H1 (cell line): ENCODE data around the gene RAP1GAP.

Source experiments
- ATF3 ChIP-seq: IDR thresholded peaks from 2 replicates; pipeline ENCODE4 v1.6.1; 2011; ENCODE audit warnings: low read depth, mild to moderate bottlenecking, low read length; ENCODE audit not compliant: insufficient read depth
- CEBPB ChIP-seq: IDR thresholded peaks from 2 replicates; pipeline ENCODE4 v1.6.1; 2012; ENCODE audit warnings: low read depth, low read length
- CHD1 ChIP-seq: IDR thresholded peaks from 2 replicates; pipeline ENCODE4 v1.6.1; 2012; ENCODE audit warnings: low read depth, low read length, improper control_type of control experiment
- CTCF ChIP-seq, 3 experiments: IDR thresholded peaks; 1 replicate in 2 of 3; 2 replicates in 1 of 3; pipeline versions ENCODE4 v1.5.1 to v1.6.1; 2011; ENCODE audit warnings: low read length in 3 of 3, mild to moderate bottlenecking in 3 of 3, inconsistent platforms in 2 of 3, low read depth in 1 of 3, moderate library complexity in 1 of 3; ENCODE audit not compliant: insufficient read depth in 1 of 3; ENCODE audit errors: control extremely low read depth in 1 of 3
- HDAC2 ChIP-seq, 2 experiments: fragments of 300-600 bp in 1 of 2; sonication (generic) in 1 of 2; IDR thresholded peaks; 2 replicates each; pipeline ENCODE4 v1.6.1; 2011 to 2012; ENCODE audit warnings: low read depth in 2 of 2, low read length in 2 of 2, mild to moderate bottlenecking in 2 of 2, moderate library complexity in 2 of 2, borderline replicate concordance in 1 of 2, inconsistent platforms in 1 of 2
- JUN ChIP-seq: IDR thresholded peaks from 2 replicates; pipeline ENCODE4 v1.6.1; 2011; ENCODE audit warnings: low read depth, mild to moderate bottlenecking, improper control_type of control experiment, low read length
- MAX ChIP-seq: IDR thresholded peaks from 2 replicates; pipeline ENCODE4 v1.6.1; 2012; ENCODE audit warnings: inconsistent platforms
- POLR2A ChIP-seq, 2 experiments: IDR thresholded peaks; 1 replicate in 1 of 2; 2 replicates in 1 of 2; pipeline ENCODE4 v1.6.1; 2011; ENCODE audit warnings: low read depth in 2 of 2, low read length in 2 of 2, mild to moderate bottlenecking in 2 of 2; ENCODE audit errors: control extremely low read depth in 1 of 2
- POLR2AphosphoS5 ChIP-seq: IDR thresholded peaks from 2 replicates; pipeline ENCODE4 v1.6.1; 2011; ENCODE audit warnings: low read depth, low read length
- TAF1 ChIP-seq: IDR thresholded peaks from 2 replicates; pipeline ENCODE4 v1.6.1; 2011; ENCODE audit warnings: mild to moderate bottlenecking, low read depth, low read length
- USF2 ChIP-seq: IDR thresholded peaks from 2 replicates; pipeline ENCODE4 v1.6.1; 2011; ENCODE audit warnings: low read length, improper control_type of control experiment

- TF ChIP-seq CTCF (IDR thresholded peaks at IDR 0.05; ENCODE audit: control extremely low read depth in 1 of 3, insufficient read depth in 1 of 3, low read depth in 1 of 3, low read length in 3 of 3) (no peak), POLR2A (IDR thresholded peaks at IDR 0.05; ENCODE audit: control extremely low read depth in 1 of 2, low read depth in 2 of 2, low read length in 2 of 2) (no peak), HDAC2 (IDR thresholded peaks at IDR 0.05; ENCODE audit: borderline replicate concordance in 1 of 2, low read depth in 2 of 2, low read length in 2 of 2) (no peak), TAF1 (no peak), MAX (no peak), USF2 (no peak), CHD1 (no peak), JUN (no peak), POLR2AphosphoS5 (no peak), ATF3 (no peak), CEBPB (no peak)
Observed at GRCh38 chr1:21705303-21705980, 36.3 kb upstream of the RAP1GAP start.
